B cell (primary cell): Measurements from ENCODE around the gene CNTNAP2. TPM values are rescaled to one million over a fixed set of nuclear protein-coding genes. Genes with fewer than 3 reads are reported as not detected.

Source experiments
- ATAC-seq: fragments of 200-7000 bp; cut with Tn5 transposase; one replicate; pipeline ENCODE4 v1.10.0; 2021; ENCODE audit warnings: low read depth, mild to moderate bottlenecking, moderate number of reproducible peaks, moderate library complexity
- CTCF ChIA-PET: fragments of 350-600 bp; sonication (Branson Sonifier 250); formaldehyde crosslinking; loops from one replicate; lab custom pipeline; 2021; ENCODE audit warnings: antibody characterized with exemption, inconsistent platforms; lab: Charles Lee
- POLR2A ChIA-PET: fragments of 350-600 bp; sonication (Branson Sonifier 250); formaldehyde crosslinking; loops from one replicate; lab custom pipeline; 2021; ENCODE audit warnings: antibody characterized with exemption; lab: Charles Lee
- DNase-seq: peaks from one replicate; pipeline ENCODE4 v3.0.0; 2013
- H2AFZ ChIP-seq: 2 replicates; pipeline ENCODE4 v1.6.1; 2012; ENCODE audit warnings: mild to moderate bottlenecking, low read depth, low read length; ENCODE audit not compliant: insufficient read depth, poor library complexity, severe bottlenecking
- H3K27ac ChIP-seq, 2 donors: 1 replicate in 1 of 2; 2 replicates in 1 of 2; pipeline ENCODE4 v1.5.1; 2012 to 2013; ENCODE audit warnings: low read length in 2 of 2, mild to moderate bottlenecking in 2 of 2, moderate library complexity in 1 of 2
- H3K27me3 ChIP-seq, 4 experiments: fragments of 200-600 bp in 1 of 4; sonication (generic) in 1 of 4; replicated peaks in 1 of 4; 1 replicate in 2 of 4; 2 replicates in 2 of 4; pipeline versions ENCODE4 v1.6.1 to v1.7.0; 2013 to 2016; ENCODE audit warnings: low read length in 3 of 4, mild to moderate bottlenecking in 2 of 4, mixed read lengths in 1 of 4, moderate library complexity in 1 of 4; ENCODE audit not compliant: insufficient read depth in 4 of 4, control insufficient read depth in 3 of 4; ENCODE audit errors: control extremely low read depth in 1 of 4
- H3K36me3 ChIP-seq, 2 experiments: replicated peaks in 1 of 2; 1 replicate in 1 of 2; 2 replicates in 1 of 2; pipeline versions ENCODE4 v1.6.1 to v1.7.1; 2013; ENCODE audit warnings: low read length in 1 of 2; ENCODE audit not compliant: insufficient read depth in 2 of 2, control insufficient read depth in 1 of 2; ENCODE audit errors: control extremely low read depth in 1 of 2, extremely low read depth in 1 of 2
- H3K4me1 ChIP-seq, 2 donors: fragments of 200-600 bp in 1 of 2; sonication (generic) in 1 of 2; 1 replicate in 1 of 2; 2 replicates in 1 of 2; pipeline versions ENCODE4 v1.5.1 to v1.6.1; 2013 to 2017; ENCODE audit warnings: low read length in 2 of 2; ENCODE audit not compliant: control insufficient read depth in 2 of 2, insufficient read depth in 2 of 2
- H3K4me2 ChIP-seq: replicated peaks from 2 replicates; pipeline ENCODE3; 2012; ENCODE audit warnings: mild to moderate bottlenecking, low read depth, low read length; ENCODE audit not compliant: poor library complexity, severe bottlenecking
- H3K4me3 ChIP-seq, 5 experiments: fragments of 200-600 bp in 1 of 5; sonication (generic) in 1 of 5; 1 replicate in 3 of 5; 2 replicates in 2 of 5; pipeline versions ENCODE4 v1.5.1 to v1.7.0; 2011 to 2016; ENCODE audit warnings: low read length in 4 of 5, mild to moderate bottlenecking in 4 of 5, low read depth in 2 of 5, control low read depth in 1 of 5, moderate library complexity in 1 of 5; ENCODE audit not compliant: insufficient read depth in 1 of 5; ENCODE audit errors: control extremely low read depth in 1 of 5, extremely low read depth in 1 of 5
- H3K79me2 ChIP-seq: fragments of 200-600 bp; sonication (generic); one replicate; pipeline ENCODE4 v1.6.0; 2016; ENCODE audit warnings: low read length; ENCODE audit not compliant: control insufficient read depth, insufficient read depth
- H3K9ac ChIP-seq: fragments of 200-600 bp; sonication (generic); 2 replicates; pipeline ENCODE4 v1.6.1; 2017; ENCODE audit warnings: mild to moderate bottlenecking, low read length, moderate library complexity
- H3K9me3 ChIP-seq, 3 donors: one replicate each; pipeline versions ENCODE4 v1.6.1 to v1.7.1; 2013; ENCODE audit warnings: low read length in 2 of 3; ENCODE audit not compliant: control insufficient read depth in 2 of 3, insufficient read depth in 1 of 3; ENCODE audit errors: control extremely low read depth in 1 of 3
- H4K20me1 ChIP-seq: 2 replicates; pipeline ENCODE4 v1.6.0; 2012; ENCODE audit warnings: mild to moderate bottlenecking, low read length; ENCODE audit not compliant: insufficient read depth, control insufficient read depth, poor library complexity, severe bottlenecking
- H3K27ac Mint-ChIP-seq: one replicate; pipeline ENCODE4 v1.8.0; 2021; ENCODE audit warnings: mixed read lengths
- H3K27me3 Mint-ChIP-seq: one replicate; pipeline ENCODE4 v1.8.0; 2021; ENCODE audit warnings: mixed read lengths
- H3K4me1 Mint-ChIP-seq: one replicate; pipeline ENCODE4 v1.8.0; 2021; ENCODE audit warnings: mixed read lengths
- H3K4me3 Mint-ChIP-seq: one replicate; pipeline ENCODE4 v1.8.0; 2021; ENCODE audit warnings: mixed read lengths
- H3K9me3 Mint-ChIP-seq: one replicate; pipeline ENCODE4 v1.8.0; 2022; ENCODE audit warnings: mixed read lengths; ENCODE audit not compliant: insufficient read depth
- EZH2 ChIP-seq: IDR thresholded peaks from 2 replicates; pipeline ENCODE4 v1.6.1; 2012; ENCODE audit warnings: borderline replicate concordance, low read depth, mild to moderate bottlenecking, moderate library complexity, low read length; ENCODE audit not compliant: insufficient read depth, poor library complexity, severe bottlenecking
- WGBS: methylation state at CpG from one replicate; pipeline ENCODE4 v1.1.5; 2013; ENCODE audit warnings: missing lambda C conversion rate; ENCODE audit not compliant: insufficient coverage; 5-methylcytosine and 5-hydroxymethylcytosine counted together
- intact Hi-C: fragments of 100-400 bp; cut with micrococcal nuclease; formaldehyde crosslinking; loops from one replicate; pipeline ENCODE4 v1.10.0; 2022
- polyA plus RNA-seq: library from polyadenylated mRNA; depleted of rRNA; stranded (reverse); fragments of >200 nt; gene quantifications from 2 replicates; pipeline ENCODE4 v1.2.3, GENCODE V29; 2012
- total RNA-seq, 2 donors: library from RNA; stranded (reverse); fragments of 120-200 nt in 1 of 2; gene quantifications; 1 replicate in 1 of 2; 2 replicates in 1 of 2; pipeline versions ENCODE4 v1.2.3 to v1.2.4, GENCODE V29; 2013 to 2022
- TF ChIP-seq, protein P1 (sequence below): fragments of 200-600 bp; IDR thresholded peaks from one replicate; pipeline ENCODE4 v1.8.0; 2022; ENCODE audit warnings: antibody characterized with exemption, mild to moderate bottlenecking

The CNTNAP2 gene
- total and polyA plus RNA-seq, 2 donors (not counting 1 experiment from before 2014, with no cell fraction given): 7.4 to 16.6 TPM

DNA sequence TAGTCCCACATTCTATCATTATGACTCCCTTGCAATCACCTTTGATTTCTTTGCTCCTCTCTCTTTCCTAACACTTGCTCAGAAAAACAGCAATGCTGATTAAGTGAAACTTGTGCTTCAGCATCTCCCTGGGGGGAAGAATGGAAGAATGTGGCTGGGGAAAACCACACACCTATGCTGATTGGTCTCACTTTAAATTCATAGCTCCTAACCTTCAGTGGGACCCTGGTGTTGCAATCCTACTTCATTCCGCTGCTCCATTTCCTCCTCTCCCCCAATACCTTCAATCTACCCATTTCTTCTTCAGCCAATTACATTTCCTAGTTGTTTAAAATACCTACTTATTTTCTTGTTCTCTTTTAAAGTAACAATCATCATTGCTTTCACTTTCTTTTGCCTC lies 1307.3 kb downstream of the CNTNAP2 start:
- CTCF ChIA-PET: no interaction called here
- no peak for TF ChIP-seq EZH2
- TF ChIP-seq, protein P1, sequence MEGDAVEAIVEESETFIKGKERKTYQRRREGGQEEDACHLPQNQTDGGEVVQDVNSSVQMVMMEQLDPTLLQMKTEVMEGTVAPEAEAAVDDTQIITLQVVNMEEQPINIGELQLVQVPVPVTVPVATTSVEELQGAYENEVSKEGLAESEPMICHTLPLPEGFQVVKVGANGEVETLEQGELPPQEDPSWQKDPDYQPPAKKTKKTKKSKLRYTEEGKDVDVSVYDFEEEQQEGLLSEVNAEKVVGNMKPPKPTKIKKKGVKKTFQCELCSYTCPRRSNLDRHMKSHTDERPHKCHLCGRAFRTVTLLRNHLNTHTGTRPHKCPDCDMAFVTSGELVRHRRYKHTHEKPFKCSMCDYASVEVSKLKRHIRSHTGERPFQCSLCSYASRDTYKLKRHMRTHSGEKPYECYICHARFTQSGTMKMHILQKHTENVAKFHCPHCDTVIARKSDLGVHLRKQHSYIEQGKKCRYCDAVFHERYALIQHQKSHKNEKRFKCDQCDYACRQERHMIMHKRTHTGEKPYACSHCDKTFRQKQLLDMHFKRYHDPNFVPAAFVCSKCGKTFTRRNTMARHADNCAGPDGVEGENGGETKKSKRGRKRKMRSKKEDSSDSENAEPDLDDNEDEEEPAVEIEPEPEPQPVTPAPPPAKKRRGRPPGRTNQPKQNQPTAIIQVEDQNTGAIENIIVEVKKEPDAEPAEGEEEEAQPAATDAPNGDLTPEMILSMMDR: no peak

GRCh38 chr7:147428075-147428474 lies 1311.5 kb downstream of the CNTNAP2 start:
- H3K4me3 Mint-ChIP-seq: no peak overlapping the region
- WGBS: no CpG with 5 or more reads among the region's 1 CpG
- Histone ChIP-seq H3K4me1 (no peaks in the 10 kb centered on the region), H3K79me2 (no peaks in the 10 kb centered on the region), H3K27ac (no peak overlapping the region), H3K9me3 (peaks cover 0 to 4% (median 0%) of the 10 kb centered on the region in 3 donors), H3K4me2 (no peak overlapping the region), H3K9ac (no peak overlapping the region), H3K27me3 (no peaks in the 10 kb centered on the region), H4K20me1 (no peaks in the 10 kb centered on the region), H2AFZ (no peak overlapping the region), H3K36me3 (no peaks in the 10 kb centered on the region), H3K4me3 (no peak overlapping the region)
- TF ChIP-seq EZH2: no peak
- TF ChIP-seq, protein P1: no peak
- ATAC-seq: no peak
- H3K27ac Mint-ChIP-seq: no peak overlapping the region
- no peaks in the 10 kb centered on the region for H3K4me1 Mint-ChIP-seq
- no peak for DNase-seq
- ChIA-PET POLR2A (no interaction called here), CTCF (no interaction called here)
- no peaks in the 10 kb centered on the region for H3K27me3 Mint-ChIP-seq
- H3K9me3 Mint-ChIP-seq: peaks cover 2% of the 10 kb centered on the region
- intact Hi-C loops: no loop called here

More for the DNA sequence above, 1307.3 kb downstream of the CNTNAP2 start:
- POLR2A ChIA-PET: no interaction called here
- Histone ChIP-seq H3K36me3 (no peaks in the 10 kb centered on the region), H3K4me2 (no peak overlapping the region), H3K4me1 (no peaks in the 10 kb centered on the region), H3K27ac (no peak overlapping the region), H3K4me3 (no peak overlapping the region), H3K9me3 (no peaks in the 10 kb centered on the region), H2AFZ (no peak overlapping the region), H3K27me3 (no peaks in the 10 kb centered on the region), H3K79me2 (no peaks in the 10 kb centered on the region), H3K9ac (no peak overlapping the region), H4K20me1 (no peaks in the 10 kb centered on the region)
- H3K4me3 Mint-ChIP-seq: no peak overlapping the region
- intact Hi-C loops: no loop called here
- H3K9me3 Mint-ChIP-seq: no peaks in the 10 kb centered on the region
- no peaks in the 10 kb centered on the region for H3K4me1 Mint-ChIP-seq
- WGBS: 73% methylated on average over 1 of the region's 1 CpG
- no peak overlapping the region for H3K27ac Mint-ChIP-seq
- DNase-seq: no peak
- ATAC-seq: no peak
- H3K27me3 Mint-ChIP-seq: no peaks in the 10 kb centered on the region
